Right renal cortex interstitium (tissue), 3 donors: ENCODE results near the gene XYLT1. TPM values are rescaled to one million over a fixed set of nuclear protein-coding genes. Genes with fewer than 3 reads are reported as not detected.

Source experiments
- DNase-seq, 3 donors: peaks; one replicate each; pipeline ENCODE4 v3.0.0-alpha.2; 2013; ENCODE audit warnings: low read depth in 3 of 3, low spot score in 2 of 3
- polyA plus RNA-seq, 3 donors: library from polyadenylated mRNA; unstranded; fragments of 120-200 nt; gene quantifications; one replicate each; pipeline ENCODE4 v1.2.1, GENCODE V29; 2013; ENCODE audit not compliant: insufficient read length in 3 of 3

XYLT1 gene
- polyA plus RNA-seq, 3 donors = 7.4 to 8.5 (median 8.1) TPM

- DNase-seq = no peak
Observed at GRCh38 chr16:17404941-17405689, 65.6 kb downstream of the XYLT1 start.

DNA sequence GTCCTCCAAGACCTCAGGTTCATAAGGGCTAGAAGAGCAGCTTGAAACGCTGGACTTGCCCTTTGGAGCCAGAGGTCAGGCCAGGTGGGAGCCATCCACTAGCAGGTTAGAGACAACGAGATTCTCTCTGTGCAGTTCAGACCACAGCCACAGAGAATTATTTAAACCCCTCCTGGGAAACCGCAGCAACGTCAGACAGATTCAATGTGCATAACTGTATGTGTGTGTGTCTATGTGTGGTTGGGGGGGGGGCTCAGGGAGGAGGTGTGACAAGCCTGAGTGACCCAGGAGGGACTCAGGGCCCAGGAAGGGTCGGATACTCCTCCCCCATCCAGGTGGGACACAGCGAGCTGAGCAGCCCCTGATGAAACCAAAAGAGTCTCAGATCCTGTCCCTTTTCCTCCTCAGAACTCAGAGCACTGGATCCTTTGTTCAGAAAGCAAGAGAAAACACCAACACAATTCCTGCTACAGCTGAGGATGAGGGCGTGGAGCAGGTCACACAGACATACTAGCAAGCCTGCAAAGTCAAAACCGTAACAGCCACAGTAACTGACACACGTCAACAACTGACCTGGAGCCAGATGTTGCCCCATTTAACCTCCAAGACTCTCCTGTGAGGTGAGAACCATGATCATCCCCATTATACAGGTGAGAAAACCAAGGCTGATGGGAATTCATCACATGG lies 66.8 kb downstream of the XYLT1 start:
- DNase-seq = no peak

DNA sequence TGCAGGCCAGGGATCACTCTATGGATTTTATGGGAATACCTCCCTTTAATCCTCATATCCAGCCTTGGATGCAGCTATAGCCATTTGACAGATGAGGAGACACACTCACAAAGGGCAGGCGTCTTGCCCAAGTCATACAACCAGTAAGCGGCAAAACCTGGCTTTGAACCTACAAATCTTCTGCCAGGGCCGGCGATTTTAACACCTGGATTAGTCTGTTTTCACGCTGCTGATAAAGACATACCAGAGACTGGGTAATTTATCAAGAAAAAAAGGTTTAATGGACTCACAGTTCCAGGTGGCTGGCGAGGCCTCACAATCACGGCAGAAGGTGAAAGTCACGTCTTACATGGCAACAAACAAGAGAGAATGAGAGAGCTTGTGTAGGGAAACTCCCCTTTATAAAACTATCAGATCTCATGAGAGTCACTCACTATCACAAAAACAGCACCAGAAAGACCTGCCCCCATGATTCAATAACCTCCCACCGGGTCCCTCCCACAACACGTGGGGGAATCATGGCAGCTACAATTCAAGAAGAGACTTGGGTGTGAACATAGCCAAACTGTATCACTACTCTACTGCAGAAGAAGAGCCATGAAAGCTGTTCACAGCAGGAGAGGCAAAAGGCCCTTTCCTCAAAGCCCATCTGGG lies 67.5 kb downstream of the XYLT1 start:
- DNase-seq = no peak

- no peak for DNase-seq
Observed at GRCh38 chr16:17397499-17397891, 73.3 kb downstream of the XYLT1 start.

- DNase-seq = no peak
Observed at GRCh38 chr16:17396762-17397498, 73.8 kb downstream of the XYLT1 start.

- DNase-seq = no peak
Observed at GRCh38 chr16:17395849-17396480, 74.8 kb downstream of the XYLT1 start.

DNA sequence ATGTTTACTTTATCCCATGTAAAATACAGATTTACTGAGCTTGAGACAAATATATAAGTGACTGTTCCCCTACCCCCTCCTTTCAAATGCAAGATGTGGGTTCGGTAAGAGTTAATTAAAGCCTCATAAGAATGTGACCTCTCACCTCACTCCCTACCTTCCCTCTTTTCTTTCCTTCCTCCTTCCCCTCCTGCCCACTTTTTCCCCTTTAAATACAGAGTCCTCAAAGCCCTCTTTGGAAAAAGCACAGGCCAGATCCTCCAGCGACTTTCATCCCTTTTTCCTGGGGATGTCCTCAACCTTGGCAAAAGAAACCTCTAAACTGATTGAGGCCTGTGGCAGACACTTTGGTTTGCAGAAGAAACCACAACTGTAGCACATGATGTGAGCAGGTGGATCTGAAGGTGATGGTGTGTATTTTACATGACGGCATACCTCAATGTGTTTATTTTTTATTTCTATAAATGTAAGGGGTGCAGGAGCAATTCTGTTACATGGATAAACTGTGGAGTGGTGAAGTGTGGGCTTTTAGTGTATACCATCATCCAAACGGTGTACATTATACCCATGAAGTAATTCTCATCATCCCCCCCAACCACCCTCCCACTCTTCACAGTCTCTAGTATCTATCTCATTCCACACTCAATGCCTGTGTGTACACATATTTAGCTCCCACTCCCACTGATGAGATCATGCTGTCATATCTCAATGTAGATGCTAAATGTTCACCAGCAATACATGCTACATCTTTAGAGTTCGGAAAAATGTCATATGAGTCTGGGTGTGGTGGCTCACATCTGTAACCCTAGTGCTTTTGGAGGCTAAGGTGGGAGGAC lies 77.7 kb downstream of the XYLT1 start:
- no peak for DNase-seq

- no peak for DNase-seq
Observed at GRCh38 chr16:17392127-17392856, 78.5 kb downstream of the XYLT1 start.

DNA sequence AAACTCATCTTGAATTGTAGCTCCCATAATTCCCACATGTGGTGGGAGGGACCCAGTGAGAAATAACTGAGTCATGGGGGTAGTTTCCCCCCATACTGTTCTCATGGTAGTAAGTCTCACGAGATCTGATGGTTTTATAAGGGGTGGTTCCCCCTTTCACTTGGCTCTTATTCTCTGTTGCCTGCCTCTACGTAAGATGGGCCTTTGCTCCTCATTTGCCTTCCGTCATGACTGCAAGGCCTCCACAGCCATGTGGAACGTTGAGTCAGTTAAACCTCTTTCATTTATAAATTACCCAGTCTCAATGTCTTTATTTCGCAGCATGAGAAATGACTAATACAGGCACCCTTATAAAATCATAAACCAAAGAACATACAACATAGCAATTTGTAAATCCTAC lies 79.0 kb downstream of the XYLT1 start:
- DNase-seq = no peak

GRCh38 chr16:17389384-17389783 lies 81.4 kb downstream of the XYLT1 start:
- no peak for DNase-seq

GRCh38 chr16:17387256-17387655 lies 83.5 kb downstream of the XYLT1 start:
- DNase-seq = no peak

DNA sequence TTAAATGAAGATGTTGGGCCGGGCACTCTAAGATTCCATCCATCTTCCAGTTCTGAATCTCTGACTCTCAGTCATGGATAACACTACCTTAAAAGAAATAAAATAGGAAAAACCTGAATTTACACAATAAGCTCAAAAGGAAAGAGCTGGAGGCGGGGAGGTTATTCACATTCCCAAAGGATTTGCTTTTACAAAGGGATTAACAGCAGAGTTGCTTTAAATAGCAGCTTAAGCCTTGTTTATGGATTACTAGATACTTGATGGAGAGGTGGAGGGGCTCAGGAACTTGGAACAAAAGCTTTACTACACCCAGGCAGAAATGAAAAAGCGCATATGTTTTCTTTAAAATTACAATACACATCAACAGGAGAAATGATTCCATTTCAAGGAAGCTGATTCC lies 84.5 kb downstream of the XYLT1 start:
- no peak for DNase-seq

DNA sequence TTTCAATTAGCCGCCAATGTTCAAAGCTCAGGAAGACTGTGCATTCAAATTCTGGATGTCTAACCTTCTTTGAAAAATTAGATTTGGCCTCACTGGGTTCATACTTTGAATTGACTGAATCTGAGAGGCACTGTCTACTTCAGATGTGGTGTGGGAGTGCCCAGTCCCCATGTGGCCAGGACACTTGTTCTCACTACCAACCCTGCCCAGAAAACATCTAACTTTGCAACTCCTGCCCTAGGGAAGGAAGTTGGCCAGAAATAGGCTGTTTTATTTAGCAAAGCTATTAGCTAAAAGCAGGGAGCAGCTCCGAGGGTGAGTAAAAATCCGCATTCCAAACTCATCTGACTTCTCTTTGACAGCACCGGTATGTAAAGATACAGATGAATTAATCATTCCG lies 86.3 kb downstream of the XYLT1 start:
- no peak for DNase-seq

DNA sequence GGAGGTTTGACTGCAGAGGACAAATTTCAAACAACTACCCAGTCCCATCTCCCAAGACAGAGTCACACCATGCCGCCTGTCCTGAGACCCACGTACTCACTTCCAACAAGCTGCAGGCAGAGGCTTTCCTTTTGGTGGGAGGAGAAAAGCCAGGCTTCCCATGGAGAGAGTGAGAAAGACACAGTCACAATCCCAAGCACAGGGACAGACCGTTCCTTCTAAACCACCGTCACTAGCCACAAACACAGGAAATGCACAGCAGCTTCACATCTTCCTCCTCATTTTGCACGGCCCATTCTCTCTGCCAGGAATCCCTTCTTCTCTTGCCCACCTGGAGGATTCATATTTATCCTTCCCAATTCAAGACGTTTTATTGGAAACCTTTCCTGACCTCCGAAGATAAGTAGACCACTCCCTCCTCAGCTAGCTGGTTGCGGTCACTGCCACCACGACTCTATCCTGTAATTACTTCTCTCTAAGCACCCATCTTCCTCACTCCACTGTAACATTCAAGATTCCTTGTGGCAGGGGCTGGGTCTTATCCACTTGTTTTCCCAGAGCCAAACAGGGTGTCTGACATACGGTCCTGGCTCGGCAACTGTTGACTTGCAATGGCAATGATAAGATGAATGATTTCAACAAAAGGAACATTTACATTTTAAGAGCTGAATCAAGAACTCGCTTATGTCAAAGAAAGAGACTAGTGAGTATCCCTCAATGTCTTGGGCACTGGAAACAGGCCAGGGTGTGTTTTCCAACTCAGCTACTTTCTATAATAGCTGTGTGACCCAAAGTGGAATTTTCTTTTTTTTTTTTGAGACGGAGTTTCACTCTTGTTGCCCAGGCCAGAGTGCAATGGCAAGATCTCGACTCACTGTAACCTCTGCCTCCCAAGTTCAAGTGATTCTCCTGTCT lies 87.6 kb downstream of the XYLT1 start:
- no peak for DNase-seq

- DNase-seq = no peak
Observed at GRCh38 chr16:17382514-17382913, 88.2 kb downstream of the XYLT1 start.

DNA sequence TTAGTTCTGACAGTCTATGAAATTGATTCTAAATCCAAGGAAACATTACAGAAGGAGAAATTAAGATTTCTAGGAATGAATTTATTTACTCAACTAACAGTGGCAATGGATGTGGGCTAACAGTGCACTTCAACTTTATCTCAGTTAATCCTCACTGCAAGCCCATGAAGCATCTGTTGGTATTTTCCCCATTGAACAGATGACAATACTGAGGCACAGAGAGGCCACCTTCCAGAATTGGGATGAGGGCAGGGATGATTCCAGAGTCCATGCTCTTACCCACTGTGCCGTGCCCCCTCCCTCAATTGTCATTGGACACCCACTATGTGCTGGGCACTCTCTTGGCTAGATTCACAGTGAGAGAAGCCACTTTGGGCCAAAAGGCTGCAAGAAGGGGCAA lies 89.0 kb downstream of the XYLT1 start:
- DNase-seq = no peak

- no peak for DNase-seq
Observed at GRCh38 chr16:17380613-17381012, 90.1 kb downstream of the XYLT1 start.

GRCh38 chr16:17379121-17379571 lies 91.6 kb downstream of the XYLT1 start:
- DNase-seq = no peak
